Esophagus (tissue), 2 donors: ENCODE measurements around the gene OOSP4B. TPM values are rescaled to one million over a fixed set of nuclear protein-coding genes. Genes with fewer than 3 reads are reported as not detected.
"Not testable (repeated sequence)": the region's sequence is repeated elsewhere in the genome, so short reads cannot be mapped to it uniquely, and the experiment has no call there.

Experiments
- H3K27ac ChIP-seq, 2 donors: one replicate each; pipeline ENCODE4 v1.5.1; 2013; ENCODE audit warnings: low read depth in 2 of 2, mild to moderate bottlenecking in 2 of 2, inconsistent platforms in 1 of 2, low read length in 1 of 2, moderate library complexity in 1 of 2
- H3K27me3 ChIP-seq, 2 donors: one replicate each; pipeline ENCODE4 v1.6.1; 2013; ENCODE audit warnings: low read length in 2 of 2, control low read depth in 1 of 2, mild to moderate bottlenecking in 1 of 2; ENCODE audit not compliant: insufficient read depth in 2 of 2, control insufficient read depth in 1 of 2
- H3K36me3 ChIP-seq, 2 donors: one replicate each; pipeline ENCODE4 v1.6.1; 2013; ENCODE audit warnings: low read length in 1 of 2; ENCODE audit not compliant: control insufficient read depth in 2 of 2, insufficient read depth in 2 of 2
- H3K4me1 ChIP-seq, 2 donors: one replicate each; pipeline ENCODE4 v1.6.1; 2013; ENCODE audit warnings: low read length in 1 of 2; ENCODE audit not compliant: control insufficient read depth in 2 of 2, insufficient read depth in 2 of 2
- H3K4me3 ChIP-seq, 2 donors: one replicate each; pipeline ENCODE4 v1.5.1; 2013; ENCODE audit warnings: low read length in 2 of 2, mild to moderate bottlenecking in 2 of 2, low read depth in 1 of 2, moderate library complexity in 1 of 2
- H3K9me3 ChIP-seq, 2 donors: one replicate each; pipeline ENCODE4 v1.6.1; 2013; ENCODE audit warnings: mild to moderate bottlenecking in 2 of 2, low read depth in 1 of 2, low read length in 1 of 2, moderate library complexity in 1 of 2; ENCODE audit not compliant: control insufficient read depth in 2 of 2, insufficient read depth in 1 of 2
- WGBS, 2 donors: extraction: QIAGEN DNeasy Blood & Tissue Kit; methylation state at CpG; one replicate each; pipeline ENCODE4 v1.1.7; 2013; 5-methylcytosine and 5-hydroxymethylcytosine counted together
- polyA plus RNA-seq, 2 donors: library from polyadenylated mRNA; stranded (reverse); fragments of 200-250 nt; gene quantifications; one replicate each; pipeline ENCODE4 v1.2.3, GENCODE V29; 2013
- donor health status: healthy with polysubstance abuse.
- donor health status: Bipolar disorder and iron deficiency.

OOSP4B gene
- polyA plus RNA-seq, result not detected

GRCh38 chr11:60016881-60017280 is at the start of gene OOSP4B:
TSS of gene OOSP4B (plus strand) at chr11:60017181.
- Histone ChIP-seq H3K36me3 (no peaks in the 10 kb centered on the region), H3K9me3 (no peaks in the 10 kb centered on the region), H3K27me3 (no peaks in the 10 kb centered on the region), H3K27ac (no peak within 1 kb of the TSS), H3K4me1 (no peaks in the 10 kb centered on the region), H3K4me3 (no peak within 1 kb of the TSS)
- 92 to 94% methylated on average over 1 of the region's 1 CpG for WGBS, 2 donors

DNA sequence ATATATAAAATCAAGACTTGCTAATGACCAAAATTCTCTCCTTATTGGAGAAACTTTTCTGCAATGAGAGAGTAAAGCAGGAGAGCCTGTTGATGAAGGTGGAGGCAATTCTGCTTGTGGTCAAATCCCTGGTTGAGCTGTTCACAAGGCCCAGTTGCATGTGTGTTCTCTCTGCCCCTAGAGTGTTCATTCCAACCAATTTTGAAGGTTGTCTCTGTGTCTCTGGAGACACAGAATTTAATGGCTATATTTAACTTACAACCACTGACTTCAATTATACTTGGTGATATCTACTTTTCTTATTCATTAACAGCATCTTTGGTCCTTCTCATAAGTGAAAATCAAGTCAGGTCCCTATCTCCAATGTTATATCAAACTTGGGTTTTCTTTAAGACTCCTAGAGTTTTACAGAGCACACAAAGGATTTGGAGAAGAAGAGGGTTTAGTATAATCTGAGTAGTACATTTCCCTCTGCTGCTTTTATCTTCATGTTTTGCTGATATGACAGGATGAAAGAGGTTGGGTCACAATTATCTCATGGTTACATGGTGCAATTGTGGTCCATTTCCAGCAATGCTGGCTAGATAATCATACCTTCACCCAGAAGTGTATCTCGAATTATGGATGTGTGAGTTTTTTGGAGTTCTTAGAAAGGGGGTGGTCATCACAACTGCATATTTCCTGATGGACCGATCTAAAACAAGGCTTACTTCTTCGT is 49.1 kb upstream of the OOSP4B start:
- Histone ChIP-seq H3K27ac (no peak overlapping the region), H3K9me3 (no peaks in the 10 kb centered on the region), H3K4me1 (no peaks in the 10 kb centered on the region), H3K27me3 (no peaks in the 10 kb centered on the region), H3K4me3 (no peak overlapping the region), H3K36me3 (no peaks in the 10 kb centered on the region)
- 82 to 84% methylated on average over 3 of the region's 3 CpGs for WGBS, 2 donors

DNA sequence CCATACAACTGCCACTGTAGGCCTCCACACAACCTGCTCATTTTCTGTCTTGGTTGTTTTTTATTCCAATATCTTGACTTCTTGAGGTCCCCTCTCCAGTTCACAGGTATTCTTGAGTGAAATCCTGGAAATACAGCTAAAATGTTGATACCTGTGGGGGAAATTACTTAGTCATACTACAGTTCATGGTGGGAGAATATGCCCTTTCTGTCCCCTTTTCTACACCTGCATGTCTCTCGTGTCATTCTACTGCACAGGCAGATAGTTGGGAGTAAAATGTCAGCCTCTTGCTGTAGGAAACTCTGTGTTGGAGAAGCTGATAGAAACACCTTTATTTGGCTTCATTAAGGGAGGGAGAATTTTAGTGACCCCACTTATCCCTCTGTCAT is 48.6 kb upstream of the OOSP4B start:
- no peaks in the 10 kb centered on the region for H3K4me1 ChIP-seq
- H3K27me3 ChIP-seq, result no peaks in the 10 kb centered on the region
- H3K9me3 ChIP-seq, result no peaks in the 10 kb centered on the region
- H3K4me3 ChIP-seq, result no peak overlapping the region
- H3K27ac ChIP-seq, result no peak overlapping the region
- WGBS, 2 donors, result 80 to 81% methylated on average over 1 of the region's 1 CpG
- H3K36me3 ChIP-seq, result no peaks in the 10 kb centered on the region

DNA sequence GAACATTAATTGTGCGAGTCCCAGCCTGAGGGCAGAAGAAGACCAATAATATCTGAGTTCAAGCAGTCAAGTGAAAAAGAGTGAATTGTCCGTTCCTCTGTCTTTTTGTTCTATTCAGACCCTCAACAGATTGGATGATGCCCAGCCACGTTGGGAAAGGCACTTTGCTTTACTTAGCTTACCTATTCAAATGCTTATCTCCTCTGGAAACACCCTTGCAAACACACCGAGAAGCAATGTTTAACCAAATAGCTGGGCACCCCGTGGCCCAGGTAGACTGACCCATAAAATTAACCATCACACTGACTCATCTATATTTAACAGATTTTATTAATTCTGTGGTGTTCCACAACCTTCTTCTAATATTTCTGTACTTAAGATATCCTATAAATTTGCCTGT is 43.9 kb upstream of the OOSP4B start:
- WGBS, 2 donors, result 45 to 52% methylated on average over 5 of the region's 5 CpGs
- no peaks in the 10 kb centered on the region for H3K9me3 ChIP-seq
- H3K4me3 ChIP-seq, result no peak overlapping the region
- H3K27ac ChIP-seq, result no peak overlapping the region
- H3K36me3 ChIP-seq, result no peaks in the 10 kb centered on the region
- no peaks in the 10 kb centered on the region for H3K27me3 ChIP-seq
- no peaks in the 10 kb centered on the region for H3K4me1 ChIP-seq

- Histone ChIP-seq H3K27ac (no peak overlapping the region), H3K4me1 (no peaks in the 10 kb centered on the region), H3K36me3 (no peaks in the 10 kb centered on the region), H3K4me3 (no peak overlapping the region), H3K9me3 (no peaks in the 10 kb centered on the region), H3K27me3 (no peaks in the 10 kb centered on the region)
- 84 to 93% methylated on average over 4 of the region's 4 CpGs for WGBS, 2 donors
Observed at GRCh38 chr11:59981106-59981770, 35.7 kb upstream of the OOSP4B start.

DNA sequence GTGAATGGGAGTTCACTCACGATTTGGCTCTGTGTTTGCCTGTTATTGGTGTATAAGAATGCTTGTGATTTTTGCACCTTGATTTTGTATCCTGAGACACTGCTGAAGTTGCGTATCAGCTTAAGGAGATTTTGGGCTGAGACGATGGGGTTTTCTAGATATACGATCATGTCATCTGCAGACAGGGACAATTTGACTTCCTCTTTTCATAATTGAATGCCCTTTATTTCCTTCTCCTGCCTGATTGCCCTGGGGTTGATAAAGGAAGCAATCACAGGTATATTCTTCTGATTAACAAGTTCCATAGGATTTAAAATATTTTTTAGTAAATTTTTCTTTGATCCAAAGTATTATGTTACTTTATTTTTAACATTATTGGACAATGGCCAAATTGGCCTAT is 34.9 kb upstream of the OOSP4B start:
- not testable (repeated sequence) for H3K36me3 ChIP-seq, H3K27ac ChIP-seq, H3K4me1 ChIP-seq, H3K4me3 ChIP-seq, H3K9me3 ChIP-seq, H3K27me3 ChIP-seq
- 54 to 74% methylated on average over 4 of the region's 4 CpGs for WGBS, 2 donors

- H3K4me3 ChIP-seq, result no peak overlapping the region
- H3K4me1 ChIP-seq, result no peaks in the 10 kb centered on the region
- no peaks in the 10 kb centered on the region for H3K9me3 ChIP-seq
- H3K27ac ChIP-seq, result no peak overlapping the region
- WGBS, 2 donors, result 81 to 83% methylated on average over 1 of the region's 1 CpG
- H3K27me3 ChIP-seq, result no peaks in the 10 kb centered on the region
- H3K36me3 ChIP-seq, result no peaks in the 10 kb centered on the region
Observed at GRCh38 chr11:59983212-59983611, 33.8 kb upstream of the OOSP4B start.

GRCh38 chr11:59984368-59984767 is 32.6 kb upstream of the OOSP4B start:
- H3K4me3 ChIP-seq, result no peak overlapping the region
- H3K4me1 ChIP-seq, result no peaks in the 10 kb centered on the region
- H3K27ac ChIP-seq, result no peak overlapping the region
- no peaks in the 10 kb centered on the region for H3K36me3 ChIP-seq
- H3K9me3 ChIP-seq, result no peaks in the 10 kb centered on the region
- H3K27me3 ChIP-seq, result no peaks in the 10 kb centered on the region
- WGBS, 2 donors, result 88% methylated on average over 3 of the region's 3 CpGs

GRCh38 chr11:59990421-59990820 is 26.6 kb upstream of the OOSP4B start:
- no peak overlapping the region for H3K4me3 ChIP-seq
- no peaks in the 10 kb centered on the region for H3K4me1 ChIP-seq
- no peaks in the 10 kb centered on the region for H3K36me3 ChIP-seq
- H3K27ac ChIP-seq, result no peak overlapping the region
- H3K27me3 ChIP-seq, result no peaks in the 10 kb centered on the region
- 78 to 82% methylated on average over 1 of the region's 1 CpG for WGBS, 2 donors
- no peaks in the 10 kb centered on the region for H3K9me3 ChIP-seq

GRCh38 chr11:59992425-59992824 is 24.6 kb upstream of the OOSP4B start:
- H3K9me3 ChIP-seq, result no peaks in the 10 kb centered on the region
- H3K4me3 ChIP-seq, result no peak overlapping the region
- no peak overlapping the region for H3K27ac ChIP-seq
- H3K4me1 ChIP-seq, result no peaks in the 10 kb centered on the region
- 62 to 63% methylated on average over 5 of the region's 5 CpGs for WGBS, 2 donors
- H3K36me3 ChIP-seq, result no peaks in the 10 kb centered on the region
- no peaks in the 10 kb centered on the region for H3K27me3 ChIP-seq
